HG03575 (cell line): ENCODE results near the gene TMC4.
"Not testable (repeated sequence)": the region's sequence is repeated elsewhere in the genome, so short reads cannot be mapped to it uniquely, and the experiment has no call there.

Experiments
- ATAC-seq: cut with Tn5 transposase; IDR thresholded peaks from one replicate; pipeline ENCODE4 v1.9.1; 2021; ENCODE audit not compliant: unreplicated experiment, insufficient number of reproducible peaks, low FRiP score; ENCODE audit errors: extremely low read depth

The TMC4 gene

DNA sequence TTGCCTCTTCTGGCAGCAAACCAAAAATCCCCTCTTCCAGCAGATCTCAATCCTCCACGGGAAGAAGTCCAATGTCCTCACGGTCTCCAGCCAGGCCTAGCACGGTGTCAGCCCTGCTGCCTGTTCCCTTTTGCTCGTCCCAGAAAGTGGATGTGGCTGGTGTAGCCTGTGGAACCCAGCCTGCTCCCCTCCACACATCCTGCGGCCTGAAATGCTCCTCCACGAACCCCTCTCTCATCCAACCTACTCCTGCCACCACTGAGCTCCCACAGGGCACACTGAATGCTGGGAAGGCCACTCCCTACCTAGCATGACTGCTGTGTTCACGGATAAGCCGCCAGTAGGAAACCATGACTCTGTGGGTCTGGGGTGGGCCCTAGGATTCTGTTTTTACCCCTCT is 13.4 kb upstream of the TMC4 start:
- ATAC-seq: no peak

DNA sequence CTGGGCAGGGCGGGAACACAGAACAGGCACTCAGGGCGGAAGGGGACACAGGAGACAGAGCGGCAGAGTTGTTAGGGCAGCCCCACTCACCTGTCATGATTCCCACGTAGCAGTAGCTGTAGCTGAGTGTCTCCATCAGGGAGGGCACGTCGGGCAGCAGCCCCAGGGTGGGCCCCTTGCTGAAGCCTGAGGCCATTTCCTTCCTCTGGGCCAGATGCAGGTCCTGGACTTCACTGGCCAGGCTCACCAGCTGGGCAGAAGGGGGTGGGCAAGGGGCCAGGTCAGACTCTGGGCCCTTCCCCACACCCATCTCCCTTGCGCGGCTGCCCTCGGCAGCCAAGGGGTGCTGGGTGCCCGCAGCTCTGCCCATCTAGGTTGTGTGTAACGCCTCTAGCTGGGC is 10.5 kb upstream of the TMC4 start:
- ATAC-seq: no peak

DNA sequence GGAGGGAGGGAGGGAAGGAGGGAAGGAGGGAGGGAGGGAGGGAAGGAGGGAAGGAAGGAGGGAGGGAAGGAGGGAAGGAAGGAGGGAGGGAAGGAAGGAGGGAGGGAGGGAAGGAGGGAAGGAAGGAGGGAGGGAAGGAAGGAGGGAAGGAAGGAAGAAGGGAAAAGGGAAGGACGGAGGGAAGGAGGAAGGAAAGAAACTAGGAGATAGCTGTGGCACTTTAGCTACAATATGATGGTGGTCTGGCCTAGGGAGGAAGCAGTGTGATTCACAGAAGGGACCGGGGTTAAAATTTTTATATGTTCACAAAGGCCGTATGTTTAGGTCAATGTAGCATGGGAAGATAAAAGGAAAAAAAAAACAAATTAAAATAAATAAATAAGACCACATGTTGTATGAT is 8.9 kb upstream of the TMC4 start:
- ATAC-seq: not testable (repeated sequence)

DNA sequence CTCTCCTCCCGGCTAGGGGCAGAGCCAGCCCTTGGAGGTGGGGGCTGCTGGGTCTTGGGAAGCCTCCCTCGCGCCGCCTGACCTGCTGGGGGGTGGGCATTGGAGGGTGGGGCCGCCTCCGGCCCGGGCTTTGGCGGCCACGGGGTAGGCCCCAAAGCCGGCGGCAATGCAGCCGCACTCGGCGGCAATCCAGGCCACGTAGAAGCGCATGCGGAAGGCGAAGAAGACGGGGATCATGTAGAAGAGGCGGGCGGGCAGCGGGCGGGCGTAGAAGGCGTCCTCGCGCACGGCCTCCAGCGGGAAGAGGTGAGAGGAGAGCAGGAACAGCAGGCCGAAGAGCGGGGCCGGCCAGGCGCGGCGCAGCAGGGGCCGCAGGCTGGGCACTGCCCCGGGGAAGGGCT is 7.7 kb upstream of the TMC4 start:
- no peak for ATAC-seq

DNA sequence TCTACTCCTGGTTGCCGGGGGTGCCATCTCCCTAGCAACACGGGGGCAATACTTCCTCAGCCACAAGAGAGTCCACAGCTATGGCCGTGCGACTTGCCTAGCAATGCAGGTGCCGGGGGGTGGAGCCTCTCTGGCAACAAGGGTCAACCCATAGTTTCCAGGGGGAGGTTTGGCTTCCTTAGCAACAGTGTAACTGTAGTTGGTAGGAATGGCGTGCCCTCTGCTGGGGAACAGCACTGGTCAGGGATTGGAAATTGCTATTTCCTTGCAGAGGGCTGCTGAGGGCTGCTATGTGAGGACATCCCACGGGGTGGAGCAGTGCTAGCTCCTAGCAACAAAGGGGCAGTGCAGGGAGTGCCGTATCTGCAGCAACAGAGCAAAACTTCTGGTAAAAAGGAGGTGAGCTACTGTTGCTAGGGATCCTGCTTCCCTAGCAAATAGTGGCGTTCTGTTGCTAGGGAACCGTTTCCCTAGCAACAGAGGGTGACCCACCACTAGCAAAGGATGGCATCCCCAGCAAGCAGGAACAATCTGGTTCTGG is 7.0 kb upstream of the TMC4 start:
- no peak for ATAC-seq

DNA sequence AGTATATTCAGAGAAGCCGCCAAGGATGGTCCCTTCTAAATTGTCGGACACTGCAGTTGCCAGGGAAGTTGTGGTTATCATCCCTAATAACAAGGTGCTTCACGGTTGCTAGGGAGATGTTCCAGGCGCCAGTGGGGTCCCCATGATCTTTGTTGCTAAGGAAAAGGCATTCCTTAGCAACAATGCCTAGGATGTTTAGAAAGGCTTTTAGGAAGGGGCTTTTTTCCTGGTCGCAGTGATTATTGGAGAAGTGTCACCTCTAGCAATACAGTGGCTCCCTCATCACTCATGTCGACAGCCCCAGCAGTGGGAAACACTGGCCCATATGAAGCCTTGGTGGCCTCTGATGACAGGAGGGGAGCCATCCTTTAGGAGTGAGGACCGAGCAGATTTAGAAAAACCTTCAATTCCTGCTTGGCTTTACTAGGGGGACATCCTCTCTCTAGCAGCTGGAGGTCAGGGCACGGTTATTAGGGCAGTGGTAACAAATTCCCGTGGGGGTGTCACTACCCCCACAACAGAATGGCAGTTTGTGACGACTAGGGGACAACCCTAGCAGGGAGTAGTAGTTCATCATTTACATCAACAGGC is 6.4 kb upstream of the TMC4 start:
- ATAC-seq: no peak

DNA sequence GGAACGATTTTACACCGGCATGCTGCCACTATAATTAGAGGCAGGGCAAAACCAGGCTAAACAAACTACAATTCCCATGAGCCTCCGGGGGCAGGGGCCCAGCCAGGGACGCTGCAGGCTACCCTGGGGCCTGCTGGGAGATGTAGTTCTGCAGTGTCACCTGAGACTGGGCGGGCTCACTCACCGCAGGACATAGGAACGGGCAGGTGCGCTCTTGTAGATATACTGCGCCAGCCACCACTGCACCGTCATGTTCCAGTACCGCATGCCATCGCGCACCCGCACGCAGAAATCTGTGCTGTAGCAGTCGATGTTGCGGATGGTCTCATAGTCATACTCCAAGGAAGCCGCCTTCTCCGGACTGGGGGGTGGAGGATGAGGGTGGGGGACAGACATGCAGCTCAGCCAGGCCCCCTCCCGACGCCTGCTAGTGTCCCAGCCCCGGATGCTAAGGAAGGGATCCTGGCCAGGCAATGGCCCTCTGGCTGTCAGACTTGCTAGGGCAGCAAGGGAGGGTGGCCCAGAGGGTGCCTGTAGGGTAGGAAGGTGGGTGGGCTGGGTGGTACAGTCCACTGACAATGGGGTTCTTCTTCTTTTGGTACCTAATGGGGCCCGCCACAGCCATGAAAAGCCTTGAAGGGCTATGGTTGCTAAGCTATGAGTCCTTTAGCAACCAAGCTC is 5.8 kb upstream of the TMC4 start:
- no peak for ATAC-seq

DNA sequence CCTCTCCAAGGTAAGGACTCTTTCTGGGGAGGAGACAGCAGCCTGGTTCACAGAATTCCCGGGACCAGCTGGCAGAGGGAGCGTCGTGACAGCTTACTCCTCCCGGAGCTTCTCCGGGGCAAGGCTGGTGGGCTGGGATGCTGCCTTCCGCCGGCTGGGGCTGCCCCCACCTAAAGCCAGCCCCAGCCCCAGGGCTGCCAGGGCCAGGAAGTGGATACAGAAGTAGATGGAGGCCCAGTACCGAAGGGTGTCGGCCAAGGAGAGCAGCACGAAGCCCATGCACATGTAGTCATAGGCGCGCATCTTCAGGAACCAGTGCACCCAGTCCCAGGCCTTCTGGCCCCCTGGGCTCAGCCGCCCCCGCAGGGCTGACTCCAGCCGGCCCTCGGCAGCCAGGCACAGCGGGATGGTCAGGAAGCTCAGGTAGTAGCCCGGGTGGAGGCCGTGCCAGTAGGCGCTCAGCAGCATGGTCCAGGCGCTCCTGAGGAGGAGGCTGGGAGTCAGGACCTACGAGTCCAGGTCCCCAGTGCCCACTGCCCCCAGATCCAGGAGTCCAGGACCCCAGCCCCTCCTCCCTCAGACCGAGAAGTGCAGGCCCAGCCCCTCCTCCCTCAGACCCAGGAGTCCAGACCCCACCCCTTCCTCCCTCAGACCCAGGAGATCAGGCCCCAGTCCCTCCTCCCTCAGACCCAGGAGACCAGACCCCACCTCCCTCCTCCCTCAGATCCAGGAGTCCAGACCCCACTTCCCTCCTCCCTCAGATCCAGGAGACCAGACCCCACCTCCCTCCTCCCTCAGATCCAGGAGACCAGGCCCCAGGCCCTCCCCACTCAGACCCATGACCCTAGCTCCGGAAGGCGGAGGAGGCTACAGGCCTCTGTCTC is 1.2 kb upstream of the TMC4 start:
- no peak for ATAC-seq

DNA sequence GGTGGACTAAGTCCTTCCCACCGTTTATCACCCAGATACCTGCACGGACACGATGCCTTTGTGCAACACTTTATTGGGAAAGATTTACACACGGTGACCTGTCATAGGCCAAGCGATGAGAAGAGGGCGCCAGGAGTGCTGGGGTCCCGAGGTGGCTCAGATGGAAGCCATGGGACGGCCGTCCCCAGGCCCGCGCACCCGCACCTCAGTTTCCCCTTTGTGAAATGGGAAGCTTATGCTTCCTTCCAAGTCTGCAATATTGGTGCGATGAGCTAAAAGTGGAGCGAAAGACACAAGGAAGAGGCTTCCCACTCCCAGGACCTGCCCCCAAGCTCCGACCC is 369 bp upstream of the TMC4 start:
- no peak for ATAC-seq

DNA sequence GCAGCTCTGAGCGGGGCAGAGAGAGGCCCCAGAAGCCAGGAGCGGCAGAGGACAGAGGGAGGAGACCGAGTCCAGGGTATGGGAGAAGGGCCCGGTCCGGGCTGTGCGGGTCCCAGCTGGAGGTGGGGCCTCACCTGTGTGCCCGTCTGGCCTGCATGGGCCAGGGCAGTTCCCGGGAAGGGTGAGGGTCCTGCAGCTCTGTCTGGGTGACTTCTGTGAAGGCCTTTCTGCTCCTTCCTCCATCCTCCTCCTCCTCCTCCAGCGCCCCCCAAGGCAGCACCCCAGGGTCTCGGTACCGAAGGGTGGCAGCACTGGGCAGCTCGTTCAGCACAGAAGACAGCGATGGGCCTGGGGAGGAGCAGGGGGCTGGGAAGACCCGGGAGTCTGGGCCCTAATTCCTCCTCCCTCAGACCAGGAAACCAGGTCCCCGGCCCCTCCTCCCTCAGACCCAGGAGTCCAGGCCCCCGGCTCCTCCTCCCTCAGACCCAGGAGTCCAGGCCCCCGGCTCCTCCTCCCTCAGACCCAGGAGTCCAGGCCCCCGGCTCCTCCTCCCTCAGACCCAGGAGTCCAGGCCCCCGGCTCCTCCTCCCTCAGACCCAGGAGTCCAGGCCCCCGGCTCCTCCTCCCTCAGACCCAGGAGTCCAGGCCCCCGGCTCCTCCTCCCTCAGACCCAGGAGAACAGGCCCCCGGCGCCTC is 1.1 kb downstream of the TMC4 start:
- ATAC-seq: not testable (repeated sequence)

DNA sequence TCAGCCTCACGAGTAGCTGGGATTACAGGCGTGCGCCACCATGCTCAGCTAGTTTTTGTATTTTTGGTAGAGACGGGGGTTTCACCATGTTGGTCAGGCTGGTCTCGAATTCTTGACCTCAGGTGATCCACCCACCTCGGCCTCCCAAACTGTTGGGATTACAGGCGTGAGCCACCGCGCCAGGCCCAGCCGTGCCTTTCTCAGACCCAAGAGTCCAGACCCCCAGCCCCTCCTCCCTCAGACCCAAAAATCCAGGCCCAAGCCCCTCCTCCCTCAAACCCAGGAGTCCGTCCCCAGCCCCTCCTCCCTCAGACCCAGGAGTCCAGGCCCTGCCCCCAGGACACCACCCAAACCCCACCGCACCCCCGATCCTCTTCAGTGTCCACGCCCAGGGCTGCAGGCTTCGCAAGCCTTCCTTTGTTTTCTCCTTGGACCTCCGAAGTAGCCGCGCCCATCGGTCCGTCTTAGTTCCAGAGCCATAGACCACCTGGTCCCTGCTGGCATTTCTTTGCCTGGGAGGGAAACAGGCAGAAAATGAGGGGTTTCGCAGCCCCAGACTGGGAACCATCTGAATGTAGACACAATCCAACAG is 3.7 kb downstream of the TMC4 start:
- no peak for ATAC-seq

DNA sequence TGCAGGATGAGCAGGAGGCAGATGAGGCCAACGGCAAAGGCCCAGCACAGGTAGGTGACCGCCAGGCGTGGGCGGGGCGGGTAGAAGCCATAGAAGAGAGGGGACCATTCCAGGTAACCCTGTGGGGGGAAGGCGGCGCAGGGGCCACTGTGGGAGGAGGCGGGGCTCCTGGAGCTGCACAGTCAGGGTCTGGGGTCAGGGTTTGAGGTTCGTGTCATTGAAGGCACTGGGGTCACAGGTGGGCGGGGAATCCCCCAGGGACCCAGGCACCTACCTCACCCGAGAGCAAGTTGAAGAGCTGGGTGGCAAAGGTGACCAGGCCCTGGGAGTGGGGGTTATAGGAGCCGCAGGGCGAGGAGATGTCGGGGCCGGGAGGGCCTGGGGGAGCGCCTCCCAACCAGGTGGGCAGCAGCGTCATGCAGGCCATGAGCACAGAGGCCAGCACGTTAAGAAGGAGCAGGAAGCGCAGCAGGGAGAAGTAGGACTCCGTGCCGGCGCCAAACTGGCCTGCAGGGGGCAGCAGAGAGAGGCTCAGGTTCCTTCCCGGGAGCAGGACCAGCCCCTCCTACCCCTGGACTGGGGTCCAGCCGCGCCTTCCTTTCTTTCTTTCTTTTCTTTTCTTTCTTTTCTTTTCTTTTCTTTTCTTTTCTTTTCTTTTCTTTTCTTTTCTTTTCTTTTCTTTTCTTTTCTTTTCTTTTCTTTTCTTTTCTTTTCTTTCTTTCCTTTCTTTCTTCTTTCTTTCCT is 4.6 kb downstream of the TMC4 start:
- no peak for ATAC-seq

DNA sequence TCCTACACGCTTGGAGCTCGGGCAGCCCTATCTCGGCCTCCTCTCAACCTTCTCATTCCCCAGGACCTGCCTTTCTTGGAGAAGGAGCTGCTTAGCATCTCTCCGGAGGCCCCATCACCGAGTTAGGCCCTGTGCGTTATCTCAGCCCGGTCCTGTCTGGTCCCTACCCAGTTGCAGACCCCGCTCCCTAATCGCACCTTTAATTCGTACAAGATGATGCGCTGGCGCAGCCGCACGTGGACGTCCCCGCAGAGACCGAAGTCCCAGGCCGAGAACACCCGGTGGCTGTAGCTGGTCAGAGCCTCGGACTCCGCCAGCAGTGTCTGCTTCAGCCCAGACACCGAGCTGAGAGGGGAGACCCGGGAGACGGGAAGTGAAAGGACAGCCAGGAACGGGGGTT is 7.7 kb downstream of the TMC4 start:
- no peak for ATAC-seq

DNA sequence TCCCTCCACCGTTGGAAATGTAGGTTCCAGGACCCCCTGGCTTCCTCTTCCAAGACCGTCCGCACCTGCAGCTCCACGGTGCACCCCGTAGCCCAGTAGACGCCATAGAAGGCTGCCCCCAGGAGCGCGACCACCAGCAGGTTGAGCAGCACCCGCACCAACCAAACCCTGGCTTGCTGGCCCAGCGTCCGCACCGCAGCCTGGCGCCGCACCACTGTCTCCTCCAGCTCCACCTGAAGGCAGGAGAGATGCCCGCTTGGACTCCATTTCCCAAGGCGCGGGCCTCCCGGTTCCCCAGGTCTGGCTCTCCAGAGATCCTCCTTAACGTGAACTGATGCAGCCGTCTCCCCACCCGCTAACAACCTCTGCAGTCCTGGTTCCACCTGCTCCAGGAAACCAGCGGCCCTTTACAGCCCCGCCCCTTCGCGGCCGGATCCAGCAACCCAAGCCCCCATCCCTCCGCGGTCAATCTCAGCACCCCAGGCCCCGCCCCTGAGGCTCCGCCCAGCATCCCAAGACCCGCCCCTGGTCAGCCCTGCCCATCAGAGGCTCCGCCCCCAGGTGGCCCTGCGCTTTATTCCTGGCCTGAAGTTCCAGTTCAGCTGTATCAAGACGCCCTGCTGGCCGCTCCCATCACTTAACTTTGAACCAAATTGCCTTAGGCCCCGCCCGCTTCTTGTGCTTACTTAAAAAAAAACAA is 8.4 kb downstream of the TMC4 start:
- ATAC-seq: no peak

DNA sequence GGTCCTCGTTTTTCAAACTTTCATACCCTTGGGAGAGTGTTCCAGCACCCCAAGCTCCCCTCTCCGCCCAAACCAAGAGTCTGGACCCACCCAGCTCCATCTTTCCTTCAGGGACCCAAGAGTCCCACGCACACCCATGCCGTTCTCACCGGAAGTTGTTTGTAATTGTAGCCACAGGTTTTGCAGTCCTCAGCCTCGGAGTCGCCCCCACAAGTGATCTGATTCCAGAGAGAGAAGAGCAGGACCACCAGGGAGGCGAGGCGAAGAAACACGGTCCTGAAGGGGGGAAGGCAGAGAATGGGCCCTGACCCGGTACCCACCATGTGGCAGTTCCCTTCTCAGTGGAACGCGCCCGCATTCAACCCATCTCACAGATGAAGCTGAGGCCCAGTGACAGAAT is 10.1 kb downstream of the TMC4 start:
- no peak for ATAC-seq

DNA sequence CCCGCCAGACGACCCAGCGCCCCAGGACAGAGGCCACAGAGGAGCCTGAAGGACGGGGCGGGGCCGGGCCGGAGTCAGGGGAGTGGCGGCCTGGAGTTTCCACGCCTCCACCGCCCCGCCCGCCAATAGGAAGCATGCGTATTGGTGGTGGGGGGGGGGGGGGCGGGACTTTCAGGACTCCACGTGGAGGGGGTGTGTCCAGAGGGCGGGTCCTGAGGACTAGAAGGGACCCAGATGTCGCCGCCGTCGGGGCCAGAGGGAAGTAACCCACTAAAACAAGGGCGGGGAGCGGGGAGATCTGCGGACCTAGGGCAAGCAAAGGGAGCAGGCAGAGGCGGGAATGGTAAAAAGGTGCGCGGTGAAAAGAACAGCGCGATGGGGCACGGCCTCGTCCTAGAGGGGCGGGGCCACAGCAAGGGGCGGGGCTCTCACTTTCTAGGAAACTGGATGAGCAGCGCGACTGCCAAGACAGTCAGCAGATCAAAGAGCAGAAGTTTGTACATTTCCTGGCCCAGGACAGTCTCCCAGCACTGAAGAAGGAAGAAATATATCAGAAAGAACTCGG is 10.6 kb downstream of the TMC4 start:
- ATAC-seq: no peak

DNA sequence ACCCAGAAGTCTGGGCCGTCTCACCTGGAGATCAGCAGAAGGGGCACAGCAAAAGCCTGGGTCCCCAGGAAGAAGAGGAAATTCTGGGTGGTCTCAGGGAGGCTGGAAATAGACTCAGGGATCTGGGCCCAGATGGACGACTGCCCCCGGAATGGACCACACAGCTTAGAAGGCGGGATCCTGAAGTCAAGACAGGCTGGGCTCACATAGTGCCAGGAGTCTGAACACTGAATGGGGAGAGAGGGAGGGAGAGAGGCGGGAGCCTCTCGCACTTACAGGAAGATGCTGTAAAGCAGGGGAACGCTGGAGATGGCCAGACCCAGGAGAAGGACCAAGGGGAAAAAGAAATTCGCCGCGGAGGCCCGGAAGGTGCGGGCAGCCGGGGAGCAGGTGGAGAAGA is 12.1 kb downstream of the TMC4 start:
- ATAC-seq: no peak
